Limb (tissue), 2 donors: ENCODE results near the gene GRM4.
A peak's percentile ranks its signal among the peaks of the same experiment; 100 is the strongest.

Experiments
- DNase-seq, 2 donors: peaks; one replicate each; pipeline ENCODE4 v3.0.0-alpha.2; 2016; ENCODE audit errors: extremely low spot score in 2 of 2

The GRM4 gene

GRCh38 chr6:33981421-33981820 is 164.5 kb downstream of the GRM4 start:
- DNase-seq, result peak in 1 of 2 donors; percentile 6

- DNase-seq, result peak in 1 of 2 donors; percentile 8
Observed at GRCh38 chr6:33980176-33981175, 165.4 kb downstream of the GRM4 start.

- no peak for DNase-seq
Observed at GRCh38 chr6:33979750-33980149, 166.1 kb downstream of the GRM4 start.

GRCh38 chr6:33978412-33979150 is 167.3 kb downstream of the GRM4 start:
- peak in 1 of 2 donors; percentile 22 for DNase-seq

- no peak for DNase-seq
Observed at GRCh38 chr6:33977606-33978411, 168.1 kb downstream of the GRM4 start.

- no peak for DNase-seq
Observed at GRCh38 chr6:33976437-33977360, 169.2 kb downstream of the GRM4 start.

- no peak for DNase-seq
Observed at GRCh38 chr6:33975661-33976436, 170.0 kb downstream of the GRM4 start.

GRCh38 chr6:33974471-33974870 is 171.4 kb downstream of the GRM4 start:
- no peak for DNase-seq

- DNase-seq, result no peak
Observed at GRCh38 chr6:33974030-33974429, 171.9 kb downstream of the GRM4 start.

GRCh38 chr6:33971580-33971979 is 174.3 kb downstream of the GRM4 start:
- no peak for DNase-seq
